Progenitor cell of endocrine pancreas (in vitro differentiated cells): ENCODE results near the gene VWA8. TPM values are rescaled to one million over a fixed set of nuclear protein-coding genes. Genes with fewer than 3 reads are reported as not detected.
A peak's percentile ranks its signal among the peaks of the same experiment; 100 is the strongest.

Experiments used
- DNase-seq: peaks from one replicate; pipeline ENCODE4 v3.0.0; 2021; ENCODE audit warnings: low spot score; ENCODE audit not compliant: unreplicated experiment
- H3K27ac Mint-ChIP-seq: 2 replicates; pipeline ENCODE4 v1.8.0; 2021; ENCODE audit warnings: mild to moderate bottlenecking, moderate library complexity, mixed read lengths
- H3K27me3 Mint-ChIP-seq: 2 replicates; pipeline ENCODE4 v1.8.0; 2021; ENCODE audit warnings: mixed read lengths
- H3K36me3 Mint-ChIP-seq: 2 replicates; pipeline ENCODE4 v1.8.0; 2022; ENCODE audit warnings: mixed read lengths; ENCODE audit not compliant: insufficient read depth
- H3K4me1 Mint-ChIP-seq: 2 replicates; pipeline ENCODE4 v1.8.0; 2021; ENCODE audit warnings: low read depth, mixed read lengths
- H3K4me3 Mint-ChIP-seq: 2 replicates; pipeline ENCODE4 v1.8.0; 2021; ENCODE audit warnings: low read depth, mild to moderate bottlenecking, moderate library complexity, mixed read lengths
- H3K9me3 Mint-ChIP-seq: 2 replicates; pipeline ENCODE4 v1.8.0; 2021; ENCODE audit warnings: low read depth, mixed read lengths
- CTCF ChIP-seq: fragments of 200-600 bp; sonication (generic); IDR thresholded peaks from one replicate; pipeline ENCODE4 v1.5.0; 2021; ENCODE audit warnings: antibody characterized with exemption, mild to moderate bottlenecking; ENCODE audit not compliant: unreplicated experiment
- total RNA-seq: library from RNA; stranded (reverse); gene quantifications from 2 replicates; pipeline ENCODE4 v1.2.1, GENCODE V29; 2021

Gene VWA8
- total RNA-seq, 1 donor from 2014 or later = 24.1 TPM

GRCh38 chr13:41568972-41569351 lies 391.9 kb downstream of the VWA8 start:
- no peak for TF ChIP-seq CTCF
- Mint-ChIP-seq H3K27me3 (peaks cover 3% of the 10 kb centered on the region), H3K9me3 (peaks cover under 1% of the 10 kb centered on the region), H3K36me3 (peaks cover 20% of the 10 kb centered on the region), H3K4me1 (peaks cover 12% of the 10 kb centered on the region), H3K27ac (no peak overlapping the region), H3K4me3 (no peak overlapping the region)
- DNase-seq = no peak

GRCh38 chr13:41568143-41568971 lies 392.6 kb downstream of the VWA8 start:
- DNase-seq = no peak
- no peak for TF ChIP-seq CTCF
- peaks cover 18% of the 10 kb centered on the region for H3K4me1 Mint-ChIP-seq
- H3K27me3 Mint-ChIP-seq = peaks cover 3% of the 10 kb centered on the region
- H3K27ac Mint-ChIP-seq = no peak overlapping the region
- peaks cover 19% of the 10 kb centered on the region for H3K36me3 Mint-ChIP-seq
- H3K9me3 Mint-ChIP-seq = no peaks in the 10 kb centered on the region
- no peak overlapping the region for H3K4me3 Mint-ChIP-seq

- no peaks in the 10 kb centered on the region for H3K9me3 Mint-ChIP-seq
These were observed 393.5 kb downstream of the VWA8 start for GRCh38 chr13:41567363-41567762.

GRCh38 chr13:41565846-41566245 lies 395.1 kb downstream of the VWA8 start:
- no peak overlapping the region for H3K4me3 Mint-ChIP-seq
- peaks cover 3% of the 10 kb centered on the region for H3K27me3 Mint-ChIP-seq
- no peaks in the 10 kb centered on the region for H3K9me3 Mint-ChIP-seq
- peaks cover 14% of the 10 kb centered on the region for H3K36me3 Mint-ChIP-seq
- no peak for DNase-seq
- H3K4me1 Mint-ChIP-seq = peaks cover 21% of the 10 kb centered on the region
- H3K27ac Mint-ChIP-seq = no peak overlapping the region
- no peak for TF ChIP-seq CTCF

More at GRCh38 chr13:41567363-41567762, 393.5 kb downstream of the VWA8 start:
- Mint-ChIP-seq H3K4me1 (peaks cover 21% of the 10 kb centered on the region), H3K4me3 (no peak overlapping the region), H3K36me3 (peaks cover 18% of the 10 kb centered on the region), H3K27me3 (peaks cover 3% of the 10 kb centered on the region), H3K27ac (no peak overlapping the region)
- DNase-seq = no peak
- TF ChIP-seq CTCF = no peak

GRCh38 chr13:41565216-41565615 lies 395.7 kb downstream of the VWA8 start:
- H3K4me1 Mint-ChIP-seq = peaks cover 21% of the 10 kb centered on the region

More at GRCh38 chr13:41565216-41565615, 395.7 kb downstream of the VWA8 start:
- H3K27me3 Mint-ChIP-seq = peaks cover 3% of the 10 kb centered on the region
- H3K4me3 Mint-ChIP-seq = no peak overlapping the region
- no peak for DNase-seq
- no peaks in the 10 kb centered on the region for H3K9me3 Mint-ChIP-seq
- peaks cover 9% of the 10 kb centered on the region for H3K36me3 Mint-ChIP-seq
- no peak for TF ChIP-seq CTCF
- peak overlapping the region; percentile 53 for H3K27ac Mint-ChIP-seq
